HG03280 (cell line): Measurements from ENCODE around the gene KIAA1958.
"Not testable (repeated sequence)": the region's sequence is repeated elsewhere in the genome, so short reads cannot be mapped to it uniquely, and the experiment has no call there.

Experiments used
- ATAC-seq: cut with Tn5 transposase; IDR thresholded peaks from one replicate; pipeline ENCODE4 v1.9.1; 2021; ENCODE audit warnings: mild to moderate bottlenecking, moderate library complexity; ENCODE audit not compliant: unreplicated experiment

The KIAA1958 gene

GRCh38 chr9:112654282-112654681 is 167.7 kb downstream of the KIAA1958 start:
- ATAC-seq: no peak

- no peak for ATAC-seq
Measured at GRCh38 chr9:112655668-112656067, 169.0 kb downstream of the KIAA1958 start.

GRCh38 chr9:112659906-112660305 is 173.3 kb downstream of the KIAA1958 start:
- ATAC-seq: no peak

GRCh38 chr9:112663681-112664080 is 177.1 kb downstream of the KIAA1958 start:
- no peak for ATAC-seq

- no peak for ATAC-seq
Measured at GRCh38 chr9:112664531-112664930, 177.9 kb downstream of the KIAA1958 start.

GRCh38 chr9:112665347-112665746 is 178.7 kb downstream of the KIAA1958 start:
- ATAC-seq: no peak

GRCh38 chr9:112669326-112669725 is 182.7 kb downstream of the KIAA1958 start:
- ATAC-seq: no peak

- no peak for ATAC-seq
Measured at GRCh38 chr9:112670991-112671625, 184.5 kb downstream of the KIAA1958 start.

GRCh38 chr9:112673221-112673620 is 186.6 kb downstream of the KIAA1958 start:
- ATAC-seq: not testable (repeated sequence)

- no peak for ATAC-seq
Measured at GRCh38 chr9:112677040-112677439, 190.4 kb downstream of the KIAA1958 start.

GRCh38 chr9:112680731-112681402 is 194.2 kb downstream of the KIAA1958 start:
- ATAC-seq: no peak

GRCh38 chr9:112689161-112689740 is 202.6 kb downstream of the KIAA1958 start:
- no peak for ATAC-seq

- no peak for ATAC-seq
Measured at GRCh38 chr9:112694706-112695555, 208.3 kb downstream of the KIAA1958 start.

- ATAC-seq: no peak
Measured at GRCh38 chr9:112696461-112696860, 209.8 kb downstream of the KIAA1958 start.

- ATAC-seq: peak; percentile 77
Measured at GRCh38 chr9:112699230-112699629, 212.6 kb downstream of the KIAA1958 start.

- no peak for ATAC-seq
Measured at GRCh38 chr9:112700085-112700484, 213.5 kb downstream of the KIAA1958 start.

- no peak for ATAC-seq
Measured at GRCh38 chr9:112703304-112703703, 216.7 kb downstream of the KIAA1958 start.

GRCh38 chr9:112705768-112706427 is 219.3 kb downstream of the KIAA1958 start:
- no peak for ATAC-seq

- ATAC-seq: no peak
Measured at GRCh38 chr9:112711050-112711689, 224.5 kb downstream of the KIAA1958 start.

- no peak for ATAC-seq
Measured at GRCh38 chr9:112712678-112713077, 226.1 kb downstream of the KIAA1958 start.
